Activated T-helper 2 cell treated with anti-CD3 and anti-CD28 coated beads, Interferon-gamma antibody, Interleukin-2, Interleukin-4, amounts not matched to agents 10 μg/mL and 5 μg/mL and 100 μg/mL, durations not matched to agents 14 hours and 24 hours and 36 hours (primary cell): ENCODE results near the gene C3orf20. TPM values are rescaled to one million over a fixed set of nuclear protein-coding genes. Genes with fewer than 3 reads are reported as not detected.

Source experiments
- DNase-seq: peaks from one replicate; pipeline ENCODE4 v3.0.0; 2021; ENCODE audit warnings: low spot score
- H3K27ac Mint-ChIP-seq: one replicate; pipeline ENCODE4 v1.8.0; 2021; ENCODE audit warnings: mixed read lengths
- H3K27me3 Mint-ChIP-seq: one replicate; pipeline ENCODE4 v1.8.0; 2021; ENCODE audit warnings: low read depth, mixed read lengths
- H3K36me3 Mint-ChIP-seq: one replicate; pipeline ENCODE4 v1.8.0; 2021; ENCODE audit warnings: low read depth, mixed read lengths
- H3K4me1 Mint-ChIP-seq: one replicate; pipeline ENCODE4 v1.8.0; 2021; ENCODE audit warnings: low read depth, mixed read lengths
- H3K4me3 Mint-ChIP-seq: one replicate; pipeline ENCODE4 v1.8.0; 2021; ENCODE audit warnings: low read depth, mild to moderate bottlenecking, moderate library complexity, mixed read lengths
- H3K9me3 Mint-ChIP-seq: one replicate; pipeline ENCODE4 v1.8.0; 2021; ENCODE audit warnings: mixed read lengths
- intact Hi-C: fragments of 100-400 bp; cut with micrococcal nuclease; formaldehyde crosslinking; loops from one replicate; pipeline ENCODE4 v1.15.1; 2023
- total RNA-seq: library from RNA; stranded (reverse); gene quantifications from 2 replicates; pipeline ENCODE4 v1.2.3, GENCODE V29; 2022

The C3orf20 gene
- total RNA-seq, 1 donor from 2014 or later: 0.07 TPM

DNA sequence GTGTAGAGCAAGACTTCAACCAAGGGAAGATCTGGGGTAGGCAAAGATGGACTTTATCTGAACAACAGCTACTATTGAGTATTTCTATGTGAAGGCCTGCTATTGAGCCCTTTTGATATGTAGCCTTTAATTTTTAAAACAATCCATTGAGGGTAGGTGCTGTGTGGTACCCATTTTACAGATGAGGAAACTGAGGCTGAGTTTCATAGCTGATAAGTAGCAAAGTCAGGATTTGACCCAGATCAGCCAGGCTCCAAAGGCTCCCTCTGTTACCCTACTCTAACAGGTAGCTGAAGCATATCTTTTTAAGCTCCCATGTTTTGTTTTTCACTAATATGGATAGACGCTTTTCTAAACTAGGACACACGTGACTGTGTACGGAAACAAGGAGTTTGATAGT is 141.4 kb downstream of the C3orf20 start:
- intact Hi-C loops: no loop called here
- DNase-seq: no peak
- Mint-ChIP-seq H3K27ac (no peak overlapping the region), H3K27me3 (peaks cover 43% of the 10 kb centered on the region), H3K36me3 (no peaks in the 10 kb centered on the region), H3K4me3 (no peak overlapping the region), H3K4me1 (no peaks in the 10 kb centered on the region), H3K9me3 (no peaks in the 10 kb centered on the region)

DNA sequence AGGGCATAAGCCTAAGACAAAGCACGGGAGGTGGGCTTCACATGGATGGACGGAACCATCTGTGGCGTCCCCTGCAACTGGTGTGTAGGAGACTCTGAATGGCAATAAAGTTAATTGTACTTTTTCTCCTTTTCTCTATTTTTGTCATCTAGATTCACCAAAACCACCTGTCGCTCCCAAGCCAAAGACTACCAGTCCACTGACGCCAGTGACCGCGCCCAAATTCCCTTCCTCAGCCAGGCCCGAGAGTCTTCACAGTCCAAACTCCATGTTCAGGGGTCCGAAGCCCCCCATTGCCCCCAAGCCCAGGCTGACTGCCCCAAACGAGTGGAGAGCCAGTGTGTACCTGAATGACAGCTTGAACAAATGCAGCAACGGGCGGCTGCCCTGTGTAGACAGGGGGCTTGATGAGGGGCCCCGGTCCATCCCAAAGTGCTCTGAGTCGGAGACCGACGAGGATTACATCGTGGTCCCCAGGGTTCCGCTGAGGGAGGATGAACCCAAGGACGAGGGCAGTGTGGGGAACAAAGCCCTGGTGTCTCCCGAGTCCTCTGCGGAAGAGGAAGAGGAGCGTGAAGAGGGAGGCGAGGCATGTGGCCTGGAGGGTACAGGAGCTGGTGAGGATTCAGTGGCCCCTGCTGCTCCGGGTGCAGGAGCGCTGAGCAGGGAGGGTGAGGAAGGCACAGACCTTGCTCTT is 144.0 kb downstream of the C3orf20 start, which contains the start of gene FGD5:
FGD5 (plus strand) TSS at position 159 of the 697 bp plus-strand sequence; CDS start at position 269, 110 bp downstream.
- no peaks in the 10 kb centered on the region for H3K9me3 Mint-ChIP-seq
- no peaks in the 10 kb centered on the region for H3K4me1 Mint-ChIP-seq
- intact Hi-C loops: no loop called here
- H3K27me3 Mint-ChIP-seq: peaks cover 19% of the 10 kb centered on the region
- no peak for DNase-seq
- no peak within 1 kb of the TSS for H3K27ac Mint-ChIP-seq
- H3K36me3 Mint-ChIP-seq: no peaks in the 10 kb centered on the region
- no peak within 1 kb of the TSS for H3K4me3 Mint-ChIP-seq

DNA sequence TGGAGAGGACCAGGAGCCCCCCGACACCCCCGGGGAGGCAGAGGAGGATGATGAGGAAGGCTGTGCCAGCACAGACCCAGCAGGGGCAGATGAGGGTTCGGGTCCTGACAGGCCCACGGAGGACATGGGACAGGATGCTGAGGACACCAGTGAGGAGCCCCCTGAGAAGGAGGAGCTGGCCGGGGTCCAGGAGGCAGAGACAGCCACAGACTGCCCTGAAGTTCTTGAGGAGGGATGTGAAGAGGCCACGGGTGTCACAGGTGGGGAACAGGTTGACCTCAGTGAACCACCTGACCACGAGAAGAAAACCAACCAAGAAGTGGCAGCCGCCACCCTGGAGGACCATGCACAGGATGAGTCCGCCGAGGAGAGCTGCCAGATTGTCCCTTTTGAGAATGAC is 144.7 kb downstream of the C3orf20 start:
- intact Hi-C loops: no loop called here
- Mint-ChIP-seq H3K27ac (no peak overlapping the region), H3K4me3 (no peak overlapping the region), H3K36me3 (no peaks in the 10 kb centered on the region), H3K27me3 (peaks cover 16% of the 10 kb centered on the region), H3K4me1 (no peaks in the 10 kb centered on the region), H3K9me3 (no peaks in the 10 kb centered on the region)
- no peak for DNase-seq

DNA sequence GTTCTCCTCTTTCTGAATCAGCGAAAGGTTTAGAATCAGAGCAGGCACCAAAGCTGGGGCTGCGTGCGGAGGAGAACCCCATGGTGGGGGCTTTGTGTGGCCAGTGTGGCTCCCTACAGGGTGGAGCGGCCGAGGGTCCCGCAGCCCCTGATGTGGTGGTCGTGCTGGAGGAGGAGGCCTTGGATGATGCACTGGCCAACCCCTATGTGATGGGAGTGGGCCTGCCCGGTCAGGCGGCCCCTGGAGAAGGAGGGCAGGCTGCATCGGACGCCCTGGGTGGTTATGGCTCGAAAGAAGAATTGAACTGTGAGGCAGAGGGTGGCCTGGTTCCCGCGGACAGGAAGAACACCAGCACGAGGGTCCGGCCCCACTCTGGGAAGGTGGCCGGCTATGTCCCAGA is 145.2 kb downstream of the C3orf20 start:
- Mint-ChIP-seq H3K9me3 (no peaks in the 10 kb centered on the region), H3K27ac (no peak overlapping the region), H3K27me3 (peaks cover 11% of the 10 kb centered on the region), H3K4me1 (no peaks in the 10 kb centered on the region), H3K4me3 (no peak overlapping the region), H3K36me3 (no peaks in the 10 kb centered on the region)
- intact Hi-C loops: no loop called here
- no peak for DNase-seq

DNA sequence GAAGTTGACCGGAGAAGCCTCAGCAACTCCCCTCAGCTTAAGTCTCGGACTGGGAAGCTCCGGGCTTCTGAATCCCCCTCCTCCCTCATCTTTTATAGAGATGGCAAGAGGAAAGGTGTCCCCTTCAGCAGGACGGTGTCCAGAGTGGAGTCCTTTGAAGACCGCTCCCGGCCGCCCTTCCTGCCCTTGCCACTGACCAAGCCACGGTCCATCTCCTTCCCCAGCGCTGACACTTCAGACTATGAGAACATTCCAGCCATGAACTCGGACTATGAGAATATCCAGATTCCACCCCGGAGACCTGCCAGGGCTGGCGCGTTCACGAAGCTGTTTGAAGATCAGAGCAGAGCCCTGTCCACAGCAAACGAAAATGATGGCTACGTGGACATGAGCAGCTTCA is 146.2 kb downstream of the C3orf20 start:
- H3K36me3 Mint-ChIP-seq: no peaks in the 10 kb centered on the region
- H3K9me3 Mint-ChIP-seq: no peaks in the 10 kb centered on the region
- H3K4me1 Mint-ChIP-seq: no peaks in the 10 kb centered on the region
- H3K27me3 Mint-ChIP-seq: peaks cover 9% of the 10 kb centered on the region
- H3K4me3 Mint-ChIP-seq: no peak overlapping the region
- H3K27ac Mint-ChIP-seq: no peak overlapping the region
- DNase-seq: no peak
- intact Hi-C loops: no loop called here

DNA sequence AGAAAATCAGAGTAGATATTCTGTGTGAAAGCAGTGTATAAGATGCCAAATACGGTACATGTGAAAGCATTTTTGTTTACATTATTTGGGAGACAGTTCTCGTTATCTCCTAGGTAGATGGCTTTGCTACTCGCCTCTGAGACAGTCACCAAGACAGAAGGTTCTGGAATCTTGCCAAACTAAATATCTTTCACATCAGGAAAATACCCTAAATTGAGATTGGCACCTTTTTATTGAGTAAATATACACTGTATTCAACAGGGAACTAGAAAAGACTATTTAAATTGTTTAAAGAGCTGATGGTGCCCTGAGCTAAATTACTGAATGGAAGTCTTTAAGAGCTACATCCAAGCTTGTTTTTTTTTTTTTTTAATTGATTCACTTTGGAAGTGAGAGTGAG is 147.2 kb downstream of the C3orf20 start:
- Mint-ChIP-seq H3K9me3 (no peaks in the 10 kb centered on the region), H3K36me3 (no peaks in the 10 kb centered on the region), H3K4me3 (no peak overlapping the region), H3K27ac (no peak overlapping the region), H3K27me3 (peaks cover 7% of the 10 kb centered on the region), H3K4me1 (no peaks in the 10 kb centered on the region)
- intact Hi-C loops: no loop called here
- no peak for DNase-seq

Other genes with a start within 250 kb of the C3orf20 start
- gene GRIP2, start 134.8 kb upstream of the C3orf20 start, total RNA-seq: not detected in 2 replicates
- 15.0 and 18.8 TPM in 2 replicates for gene CCDC174, start 23.4 kb upstream of the C3orf20 start, total RNA-seq
- gene FGD5, start 143.8 kb downstream of the C3orf20 start, total RNA-seq: 0.09 TPM in 1 of 2 replicates, not detected in the other